DND-41 (cell line): ENCODE results near the gene AUTS2.

Source experiments
- ATAC-seq: fragments of 200-7000 bp; cut with Tn5 transposase; 3 replicates; pipeline ENCODE4 v1.9.1; 2021; ENCODE audit warnings: low read depth; ENCODE audit not compliant: insufficient read depth
- DNase-seq: peaks from one replicate; pipeline ENCODE4 v3.0.0-alpha.2; 2020
- H2AFZ ChIP-seq: 2 replicates; pipeline ENCODE4 v1.6.0; 2012; ENCODE audit warnings: low read depth, low read length
- H3K27ac ChIP-seq: 2 replicates; pipeline ENCODE4 v1.5.1; 2012; ENCODE audit warnings: low read length, inconsistent platforms
- H3K27me3 ChIP-seq: fragments of 200-600 bp; sonication (generic); 2 replicates; pipeline ENCODE4 v1.6.0; 2012; ENCODE audit warnings: low read length, mild to moderate bottlenecking, inconsistent platforms; ENCODE audit not compliant: insufficient read depth, poor library complexity
- H3K36me3 ChIP-seq: 2 replicates; pipeline ENCODE4 v1.5.1; 2012; ENCODE audit warnings: low read length, inconsistent platforms; ENCODE audit not compliant: insufficient read depth
- H3K4me1 ChIP-seq: 2 replicates; pipeline ENCODE4 v1.5.1; 2012; ENCODE audit warnings: mild to moderate bottlenecking, low read length; ENCODE audit not compliant: insufficient read depth
- H3K4me2 ChIP-seq: 2 replicates; pipeline ENCODE4 v1.6.0; 2012; ENCODE audit warnings: mild to moderate bottlenecking, moderate library complexity, low read length, inconsistent platforms; ENCODE audit not compliant: insufficient read depth
- H3K4me3 ChIP-seq, 2 experiments: fragments of 200-600 bp in 1 of 2; shearing (Covaris generic) in 1 of 2; 2 replicates each; pipeline ENCODE4 v1.5.1; 2012 to 2016; ENCODE audit warnings: inconsistent platforms in 2 of 2, low read length in 2 of 2, mild to moderate bottlenecking in 2 of 2, low read depth in 1 of 2, moderate library complexity in 1 of 2
- H3K79me2 ChIP-seq: 2 replicates; pipeline ENCODE4 v1.6.0; 2012; ENCODE audit warnings: low read length, inconsistent platforms; ENCODE audit not compliant: insufficient read depth
- H3K9ac ChIP-seq: 2 replicates; pipeline ENCODE4 v1.6.0; 2012; ENCODE audit warnings: low read depth, mild to moderate bottlenecking, inconsistent platforms, low read length, moderate library complexity
- H3K9me3 ChIP-seq: 2 replicates; pipeline ENCODE4 v1.5.1; 2012; ENCODE audit warnings: low read length, moderate library complexity, mild to moderate bottlenecking, inconsistent platforms; ENCODE audit not compliant: insufficient read depth, severe bottlenecking
- H4K20me1 ChIP-seq: 2 replicates; pipeline ENCODE4 v1.6.0; 2012; ENCODE audit warnings: low read length; ENCODE audit not compliant: insufficient read depth
- CTCF ChIP-seq: IDR thresholded peaks from 2 replicates; pipeline ENCODE4 v1.5.1; 2012; ENCODE audit warnings: borderline replicate concordance, low read length, moderate library complexity, mild to moderate bottlenecking; ENCODE audit not compliant: poor library complexity, severe bottlenecking; ENCODE audit errors: extremely low read depth
- EZH2 ChIP-seq: IDR thresholded peaks from 3 replicates; pipeline ENCODE4 v1.6.1; 2012; ENCODE audit warnings: borderline replicate concordance, low read depth, mild to moderate bottlenecking, moderate library complexity, low read length, inconsistent platforms; ENCODE audit not compliant: severe bottlenecking

Gene AUTS2

GRCh38 chr7:69871886-69872569 is 273.8 kb downstream of the AUTS2 start:
- Histone ChIP-seq H3K79me2 (peaks cover 38% of the 10 kb centered on the region), H4K20me1 (0 out of 2 replicates have a peak, but pooled peaks cover 6% of the 10 kb centered on the region), H2AFZ (no peak overlapping the region), H3K4me1 (peaks cover 25% of the 10 kb centered on the region), H3K27me3 (no peaks in the 10 kb centered on the region), H3K36me3 (no peaks in the 10 kb centered on the region), H3K4me2 (no peak overlapping the region), H3K27ac (peak overlapping the region; percentile 50), H3K9ac (no peak overlapping the region; the same call in 1 of the 2 replicates), H3K9me3 (no peaks in the 10 kb centered on the region), H3K4me3 (no peak overlapping the region)
- no peak for DNase-seq
- peak; percentile 15; the same call in 1 of the 3 replicates for ATAC-seq
- no peak for TF ChIP-seq CTCF
- TF ChIP-seq EZH2: no peak

- Histone ChIP-seq H3K9ac (no peak overlapping the region), H3K36me3 (no peaks in the 10 kb centered on the region), H4K20me1 (0 out of 2 replicates have a peak, but pooled peaks cover 6% of the 10 kb centered on the region), H3K4me3 (no peak overlapping the region), H2AFZ (no peak overlapping the region), H3K9me3 (no peaks in the 10 kb centered on the region), H3K27ac (0 out of 2 replicates have a peak overlapping the region, but pooled peaks have one; percentile 66), H3K27me3 (no peaks in the 10 kb centered on the region), H3K4me2 (no peak overlapping the region), H3K79me2 (peaks cover 41% of the 10 kb centered on the region), H3K4me1 (peaks cover 25% of the 10 kb centered on the region)
- no peak for DNase-seq
- no peak for ATAC-seq
- TF ChIP-seq EZH2 (no peak), CTCF (no peak)
Observed at GRCh38 chr7:69873512-69873911, 275.2 kb downstream of the AUTS2 start.

- 0 out of 2 replicates have a peak, but pooled peaks cover 2% of the 10 kb centered on the region for H4K20me1 ChIP-seq
- no peak overlapping the region for H3K4me3 ChIP-seq
- TF ChIP-seq EZH2: no peak
- TF ChIP-seq CTCF: no peak
- no peak overlapping the region for H3K4me2 ChIP-seq
- no peaks in the 10 kb centered on the region for H3K27me3 ChIP-seq
- DNase-seq (no peak), ATAC-seq (no peak)
- peaks cover 37% of the 10 kb centered on the region for H3K79me2 ChIP-seq
- no peak overlapping the region for H3K27ac ChIP-seq
- H3K36me3 ChIP-seq: no peaks in the 10 kb centered on the region
- peaks cover 14% of the 10 kb centered on the region for H3K4me1 ChIP-seq
- H3K9me3 ChIP-seq: no peaks in the 10 kb centered on the region
- no peak overlapping the region for H2AFZ ChIP-seq
- no peak overlapping the region for H3K9ac ChIP-seq
Observed at GRCh38 chr7:69878015-69878414, 279.7 kb downstream of the AUTS2 start.
